ENCODE results near the gene OPN4. TPM values are rescaled to one million over a fixed set of nuclear protein-coding genes. Genes with fewer than 3 reads are reported as not detected.
"Not testable (repeated sequence)": the region's sequence is repeated elsewhere in the genome, so short reads cannot be mapped to it uniquely, and the experiment has no call there.

OPN4 gene
- polyA plus RNA-seq, 2 donors, result 0.02 TPM; not detected in 1

DNA sequence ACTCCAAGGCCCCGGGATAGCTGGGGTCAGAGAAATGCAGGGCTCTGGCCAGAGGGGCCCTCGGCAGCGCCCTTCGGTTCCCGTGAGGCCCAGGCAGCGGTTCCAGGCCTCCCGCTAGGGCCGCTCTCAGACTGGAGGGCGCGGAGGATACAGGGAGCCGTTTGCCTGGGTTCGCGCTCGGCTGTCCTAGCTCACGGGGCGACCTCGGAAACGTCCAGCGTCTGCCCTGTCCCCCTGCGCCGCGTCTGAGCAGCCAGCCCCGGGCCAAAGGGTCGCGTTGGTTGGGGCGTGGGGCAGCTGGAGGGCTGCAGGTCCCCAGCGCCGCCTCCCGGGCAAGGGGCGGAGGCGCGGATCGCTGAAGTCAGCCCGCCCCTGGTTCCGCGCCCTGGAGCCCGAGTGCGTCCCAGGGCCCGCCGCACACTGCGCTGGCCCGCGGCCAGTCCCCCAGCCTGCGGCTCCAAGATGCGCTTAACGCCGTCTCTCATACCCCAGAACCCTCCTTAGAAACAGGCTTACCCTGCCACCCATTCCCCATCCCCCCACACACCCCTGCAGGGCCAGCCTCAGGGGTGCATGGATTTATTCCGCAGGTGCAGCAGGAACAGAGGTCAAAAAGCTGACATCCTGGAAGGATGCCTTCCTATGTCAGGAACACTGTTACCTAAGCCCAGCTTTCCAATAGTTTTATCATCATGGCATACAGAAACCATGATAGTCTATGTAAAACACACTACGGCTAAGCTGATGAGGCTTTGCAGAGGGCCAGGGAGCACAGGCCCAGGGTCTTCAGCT lies 22.1 kb upstream of the OPN4 start:
- Histone ChIP-seq H3K27ac (ENCODE audit: low read depth in 2 of 2, low read length in 1 of 2) (no peak overlapping the region), H3K27me3 (ENCODE audit: control insufficient read depth in 1 of 2, insufficient read depth in 2 of 2, low read length in 2 of 2) (no peaks in the 10 kb centered on the region), H3K4me1 (ENCODE audit: control insufficient read depth in 2 of 2, insufficient read depth in 2 of 2, low read length in 1 of 2) (peaks cover 0 to 2% of the 10 kb centered on the region in 2 donors), H3K9me3 (ENCODE audit: control insufficient read depth in 2 of 2, insufficient read depth in 1 of 2, low read depth in 1 of 2, low read length in 1 of 2) (no peaks in the 10 kb centered on the region), H3K36me3 (ENCODE audit: control insufficient read depth in 2 of 2, insufficient read depth in 2 of 2, low read length in 1 of 2) (no peaks in the 10 kb centered on the region), H3K4me3 (ENCODE audit: low read depth in 1 of 2, low read length in 2 of 2) (peak overlapping the region; percentile 12 to 43)
- 6 to 11% methylated on average over 29 to 49 of the region's 49 CpGs for WGBS, 2 donors

DNA sequence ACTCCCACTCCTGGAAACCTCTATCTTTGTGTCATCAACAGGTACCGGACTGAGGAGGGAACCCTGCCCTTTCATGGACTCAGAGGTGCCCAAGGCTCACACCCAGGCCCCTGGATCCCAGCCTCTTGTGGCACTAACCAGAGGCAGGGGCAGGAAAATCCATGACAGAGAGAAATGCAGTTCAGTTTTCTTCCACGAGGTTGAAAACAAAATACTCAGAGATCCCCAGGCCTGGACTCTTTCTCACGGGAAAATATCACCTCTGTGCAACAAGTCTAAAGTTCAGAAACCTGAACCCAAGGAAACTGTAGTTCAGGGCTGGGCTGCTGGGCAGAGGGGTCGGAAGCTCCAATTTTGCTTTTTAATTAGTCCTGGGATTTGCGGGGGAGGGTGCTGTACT lies 21.4 kb upstream of the OPN4 start:
- no peaks in the 10 kb centered on the region for H3K36me3 ChIP-seq (ENCODE audit: control insufficient read depth in 2 of 2, insufficient read depth in 2 of 2, low read length in 1 of 2)
- 60 to 70% methylated on average over 5 of the region's 5 CpGs for WGBS, 2 donors
- no peaks in the 10 kb centered on the region for H3K27me3 ChIP-seq (ENCODE audit: control insufficient read depth in 1 of 2, insufficient read depth in 2 of 2, low read length in 2 of 2)
- H3K4me1 ChIP-seq (ENCODE audit: control insufficient read depth in 2 of 2, insufficient read depth in 2 of 2, low read length in 1 of 2), result peaks cover 0 to 2% of the 10 kb centered on the region in 2 donors
- no peaks in the 10 kb centered on the region for H3K9me3 ChIP-seq (ENCODE audit: control insufficient read depth in 2 of 2, insufficient read depth in 1 of 2, low read depth in 1 of 2, low read length in 1 of 2)
- H3K27ac ChIP-seq (ENCODE audit: low read depth in 2 of 2, low read length in 1 of 2), result no peak overlapping the region
- no peak overlapping the region for H3K4me3 ChIP-seq (ENCODE audit: low read depth in 1 of 2, low read length in 2 of 2)

- Histone ChIP-seq H3K27ac (ENCODE audit: low read depth in 2 of 2, low read length in 1 of 2) (no peak overlapping the region), H3K4me3 (ENCODE audit: low read depth in 1 of 2, low read length in 2 of 2) (no peak overlapping the region), H3K9me3 (ENCODE audit: control insufficient read depth in 2 of 2, insufficient read depth in 1 of 2, low read depth in 1 of 2, low read length in 1 of 2) (no peaks in the 10 kb centered on the region), H3K36me3 (ENCODE audit: control insufficient read depth in 2 of 2, insufficient read depth in 2 of 2, low read length in 1 of 2) (no peaks in the 10 kb centered on the region), H3K27me3 (ENCODE audit: control insufficient read depth in 1 of 2, insufficient read depth in 2 of 2, low read length in 2 of 2) (no peaks in the 10 kb centered on the region), H3K4me1 (ENCODE audit: control insufficient read depth in 2 of 2, insufficient read depth in 2 of 2, low read length in 1 of 2) (peaks cover 0 to 2% of the 10 kb centered on the region in 2 donors)
- 40 to 50% methylated on average over 2 of the region's 2 CpGs for WGBS, 2 donors
These were observed 18.9 kb upstream of the OPN4 start for GRCh38 chr10:86635402-86635801.

- H3K27ac ChIP-seq (ENCODE audit: low read depth in 2 of 2, low read length in 1 of 2), result no peak overlapping the region
- 76 to 89% methylated on average over 2 of the region's 2 CpGs for WGBS, 2 donors
- no peaks in the 10 kb centered on the region for H3K27me3 ChIP-seq (ENCODE audit: control insufficient read depth in 1 of 2, insufficient read depth in 2 of 2, low read length in 2 of 2)
- no peaks in the 10 kb centered on the region for H3K36me3 ChIP-seq (ENCODE audit: control insufficient read depth in 2 of 2, insufficient read depth in 2 of 2, low read length in 1 of 2)
- no peaks in the 10 kb centered on the region for H3K9me3 ChIP-seq (ENCODE audit: control insufficient read depth in 2 of 2, insufficient read depth in 1 of 2, low read depth in 1 of 2, low read length in 1 of 2)
- peaks cover 0 to 2% of the 10 kb centered on the region in 2 donors for H3K4me1 ChIP-seq (ENCODE audit: control insufficient read depth in 2 of 2, insufficient read depth in 2 of 2, low read length in 1 of 2)
- H3K4me3 ChIP-seq (ENCODE audit: low read depth in 1 of 2, low read length in 2 of 2), result no peak overlapping the region
These were observed 18.0 kb upstream of the OPN4 start for GRCh38 chr10:86636311-86636710.

GRCh38 chr10:86642021-86642420 lies 12.3 kb upstream of the OPN4 start:
- Histone ChIP-seq H3K36me3 (ENCODE audit: control insufficient read depth in 2 of 2, insufficient read depth in 2 of 2, low read length in 1 of 2) (no peaks in the 10 kb centered on the region), H3K9me3 (ENCODE audit: control insufficient read depth in 2 of 2, insufficient read depth in 1 of 2, low read depth in 1 of 2, low read length in 1 of 2) (no peaks in the 10 kb centered on the region), H3K4me1 (ENCODE audit: control insufficient read depth in 2 of 2, insufficient read depth in 2 of 2, low read length in 1 of 2) (no peaks in the 10 kb centered on the region), H3K27ac (ENCODE audit: low read depth in 2 of 2, low read length in 1 of 2) (no peak overlapping the region), H3K4me3 (ENCODE audit: low read depth in 1 of 2, low read length in 2 of 2) (no peak overlapping the region), H3K27me3 (ENCODE audit: control insufficient read depth in 1 of 2, insufficient read depth in 2 of 2, low read length in 2 of 2) (no peaks in the 10 kb centered on the region)

- no peaks in the 10 kb centered on the region for H3K36me3 ChIP-seq (ENCODE audit: control insufficient read depth in 2 of 2, insufficient read depth in 2 of 2, low read length in 1 of 2)
- H3K4me1 ChIP-seq (ENCODE audit: control insufficient read depth in 2 of 2, insufficient read depth in 2 of 2, low read length in 1 of 2), result no peaks in the 10 kb centered on the region
- no peak overlapping the region for H3K4me3 ChIP-seq (ENCODE audit: low read depth in 1 of 2, low read length in 2 of 2)
- no peaks in the 10 kb centered on the region for H3K9me3 ChIP-seq (ENCODE audit: control insufficient read depth in 2 of 2, insufficient read depth in 1 of 2, low read depth in 1 of 2, low read length in 1 of 2)
- no peak overlapping the region for H3K27ac ChIP-seq (ENCODE audit: low read depth in 2 of 2, low read length in 1 of 2)
- no peaks in the 10 kb centered on the region for H3K27me3 ChIP-seq (ENCODE audit: control insufficient read depth in 1 of 2, insufficient read depth in 2 of 2, low read length in 2 of 2)
- WGBS, 2 donors, result 54 to 60% methylated on average over 5 of the region's 5 CpGs
These were observed 11.8 kb upstream of the OPN4 start for GRCh38 chr10:86642499-86642898.

- no peaks in the 10 kb centered on the region for H3K27me3 ChIP-seq (ENCODE audit: control insufficient read depth in 1 of 2, insufficient read depth in 2 of 2, low read length in 2 of 2)
- no peaks in the 10 kb centered on the region for H3K36me3 ChIP-seq (ENCODE audit: control insufficient read depth in 2 of 2, insufficient read depth in 2 of 2, low read length in 1 of 2)
- H3K9me3 ChIP-seq (ENCODE audit: control insufficient read depth in 2 of 2, insufficient read depth in 1 of 2, low read depth in 1 of 2, low read length in 1 of 2), result no peaks in the 10 kb centered on the region
- peaks cover 0 to 7% of the 10 kb centered on the region in 2 donors for H3K4me1 ChIP-seq (ENCODE audit: control insufficient read depth in 2 of 2, insufficient read depth in 2 of 2, low read length in 1 of 2)
- no peak overlapping the region for H3K4me3 ChIP-seq (ENCODE audit: low read depth in 1 of 2, low read length in 2 of 2)
- WGBS, 2 donors, result 47 to 69% methylated on average over 5 of the region's 5 CpGs
- H3K27ac ChIP-seq (ENCODE audit: low read depth in 2 of 2, low read length in 1 of 2), result no peak overlapping the region
These were observed 10.1 kb upstream of the OPN4 start for GRCh38 chr10:86644152-86644793.

DNA sequence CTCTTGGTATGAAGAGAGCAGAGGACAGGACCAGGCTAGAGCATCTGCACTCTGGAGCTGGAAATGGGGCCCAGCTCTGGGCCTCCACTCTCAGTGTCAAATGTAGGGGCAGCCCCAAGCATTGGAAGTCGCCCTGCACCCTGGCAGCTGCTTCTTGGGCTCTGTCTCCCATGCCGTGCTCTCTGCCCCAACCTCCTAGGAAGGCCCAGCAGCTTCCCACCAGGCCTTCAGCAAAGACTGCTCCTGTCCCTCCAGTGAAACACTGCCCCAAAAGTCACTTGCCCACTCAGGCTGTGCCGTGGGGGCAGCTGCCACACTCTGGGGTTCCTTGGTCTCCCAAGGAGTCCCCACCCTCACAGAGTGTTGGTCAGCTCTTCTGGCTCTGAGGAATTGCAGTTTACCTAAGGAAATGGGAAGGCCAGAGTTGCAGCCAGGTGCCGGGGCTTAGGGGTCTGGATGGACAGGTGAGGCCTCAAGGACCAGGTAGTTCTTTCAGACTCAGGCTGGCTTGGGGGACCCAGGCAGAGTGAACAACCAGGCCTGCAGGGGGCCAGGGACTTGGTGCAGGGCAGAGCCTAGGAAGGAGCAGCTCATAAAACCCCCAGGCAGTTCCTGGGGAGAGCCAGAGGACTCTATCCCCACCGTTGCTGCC lies 9.4 kb upstream of the OPN4 start:
- H3K4me1 ChIP-seq (ENCODE audit: control insufficient read depth in 2 of 2, insufficient read depth in 2 of 2, low read length in 1 of 2), result peaks cover 2 to 14% of the 10 kb centered on the region in 2 donors
- WGBS, 2 donors, result 90 to 91% methylated on average over 5 of the region's 5 CpGs
- no peaks in the 10 kb centered on the region for H3K36me3 ChIP-seq (ENCODE audit: control insufficient read depth in 2 of 2, insufficient read depth in 2 of 2, low read length in 1 of 2)
- no peaks in the 10 kb centered on the region for H3K9me3 ChIP-seq (ENCODE audit: control insufficient read depth in 2 of 2, insufficient read depth in 1 of 2, low read depth in 1 of 2, low read length in 1 of 2)
- H3K27ac ChIP-seq (ENCODE audit: low read depth in 2 of 2, low read length in 1 of 2), result no peak overlapping the region
- no peaks in the 10 kb centered on the region for H3K27me3 ChIP-seq (ENCODE audit: control insufficient read depth in 1 of 2, insufficient read depth in 2 of 2, low read length in 2 of 2)
- H3K4me3 ChIP-seq (ENCODE audit: low read depth in 1 of 2, low read length in 2 of 2), result no peak overlapping the region

- H3K4me3 ChIP-seq (ENCODE audit: low read depth in 1 of 2, low read length in 2 of 2); H3K9me3 ChIP-seq (ENCODE audit: control insufficient read depth in 2 of 2, insufficient read depth in 1 of 2, low read depth in 1 of 2, low read length in 1 of 2); H3K36me3 ChIP-seq (ENCODE audit: control insufficient read depth in 2 of 2, insufficient read depth in 2 of 2, low read length in 1 of 2); H3K27me3 ChIP-seq (ENCODE audit: control insufficient read depth in 1 of 2, insufficient read depth in 2 of 2, low read length in 2 of 2); H3K27ac ChIP-seq (ENCODE audit: low read depth in 2 of 2, low read length in 1 of 2): not testable (repeated sequence)
- 97% methylated on average over 5 of the region's 5 CpGs for WGBS, 2 donors
- H3K4me1 ChIP-seq (ENCODE audit: control insufficient read depth in 2 of 2, insufficient read depth in 2 of 2, low read length in 1 of 2), result peaks cover 2 to 15% of the 10 kb centered on the region in 2 donors
These were observed 8.7 kb upstream of the OPN4 start for GRCh38 chr10:86645621-86646165.
